Activated naive CD4-positive, alpha-beta T cell treated with anti-CD3 and anti-CD28 coated beads, Interleukin-2, amount 10 ng/mL, durations not matched to agents 7 days and 5 days (primary cell): ENCODE data around the gene ELL3.

Experiments
- CTCF ChIA-PET: fragments of 350-600 bp; sonication (Branson Sonifier 250); formaldehyde crosslinking; loops from one replicate; lab custom pipeline; 2021; ENCODE audit warnings: antibody characterized with exemption; lab: Charles Lee
- DNase-seq: peaks from one replicate; pipeline ENCODE4 v3.0.0-alpha.2; 2020
- H3K27ac Mint-ChIP-seq: one replicate; pipeline ENCODE4 v1.8.0; 2021; ENCODE audit warnings: mild to moderate bottlenecking, moderate library complexity, mixed read lengths
- H3K27me3 Mint-ChIP-seq: one replicate; pipeline ENCODE4 v1.8.0; 2021; ENCODE audit warnings: mild to moderate bottlenecking, mixed read lengths
- H3K36me3 Mint-ChIP-seq: one replicate; pipeline ENCODE4 v1.8.0; 2021; ENCODE audit warnings: mixed read lengths
- H3K4me1 Mint-ChIP-seq: one replicate; pipeline ENCODE4 v1.8.0; 2021; ENCODE audit warnings: mixed read lengths
- H3K4me3 Mint-ChIP-seq: one replicate; pipeline ENCODE4 v1.8.0; 2021; ENCODE audit warnings: mild to moderate bottlenecking, moderate library complexity, mixed read lengths
- H3K9me3 Mint-ChIP-seq: one replicate; pipeline ENCODE4 v1.8.0; 2021; ENCODE audit warnings: mixed read lengths

ELL3 gene

GRCh38 chr15:43796566-43796965, 19.8 kb upstream of the ELL3 start:
- DNase-seq, result no peak
- H3K36me3 Mint-ChIP-seq, result peaks cover 75% of the 10 kb centered on the region
- CTCF ChIA-PET, result interaction anchor here (0.9 kb wide), 1 partner anchor 26 kb away, joined by 3 read pairs; no protein-coding TSS in a partner anchor
- no peak overlapping the region for H3K4me3 Mint-ChIP-seq
- H3K27me3 Mint-ChIP-seq, result no peaks in the 10 kb centered on the region
- H3K9me3 Mint-ChIP-seq, result no peaks in the 10 kb centered on the region
- peak overlapping the region; percentile 0 for H3K27ac Mint-ChIP-seq
- H3K4me1 Mint-ChIP-seq, result peaks cover 69% of the 10 kb centered on the region

- DNase-seq, result no peak
- no peaks in the 10 kb centered on the region for H3K9me3 Mint-ChIP-seq
- H3K4me3 Mint-ChIP-seq, result no peak overlapping the region
- CTCF ChIA-PET, result interaction anchor here (1.1 kb wide), 1 partner anchor 26 kb away, joined by 3 read pairs; no protein-coding TSS in a partner anchor
- peaks cover 69% of the 10 kb centered on the region for H3K36me3 Mint-ChIP-seq
- H3K4me1 Mint-ChIP-seq, result peaks cover 66% of the 10 kb centered on the region
- no peaks in the 10 kb centered on the region for H3K27me3 Mint-ChIP-seq
- peak overlapping the region; percentile 26 for H3K27ac Mint-ChIP-seq
Observed at GRCh38 chr15:43795997-43796396, 19.2 kb upstream of the ELL3 start.

GRCh38 chr15:43795197-43795596, 18.4 kb upstream of the ELL3 start:
- H3K27ac Mint-ChIP-seq, result peak overlapping the region; percentile 12
- H3K4me1 Mint-ChIP-seq, result peaks cover 60% of the 10 kb centered on the region
- CTCF ChIA-PET, result interaction anchor here (1.1 kb wide), 1 partner anchor 27 kb away, joined by 3 read pairs; no protein-coding TSS in a partner anchor
- H3K27me3 Mint-ChIP-seq, result no peaks in the 10 kb centered on the region
- no peak for DNase-seq
- H3K36me3 Mint-ChIP-seq, result peaks cover 63% of the 10 kb centered on the region
- H3K9me3 Mint-ChIP-seq, result no peaks in the 10 kb centered on the region
- H3K4me3 Mint-ChIP-seq, result no peak overlapping the region

GRCh38 chr15:43794269-43795037, 17.7 kb upstream of the ELL3 start:
- CTCF ChIA-PET, result no interaction called here
- H3K4me3 Mint-ChIP-seq, result peak overlapping the region; percentile 95
- H3K27ac Mint-ChIP-seq, result peak overlapping the region; percentile 76
- DNase-seq, result no peak
- peaks cover 53% of the 10 kb centered on the region for H3K4me1 Mint-ChIP-seq
- H3K36me3 Mint-ChIP-seq, result peaks cover 58% of the 10 kb centered on the region
- H3K9me3 Mint-ChIP-seq, result no peaks in the 10 kb centered on the region
- H3K27me3 Mint-ChIP-seq, result no peaks in the 10 kb centered on the region

GRCh38 chr15:43793647-43794046, 16.9 kb upstream of the ELL3 start:
- peak overlapping the region; percentile 95 for H3K4me3 Mint-ChIP-seq
- peaks cover 46% of the 10 kb centered on the region for H3K4me1 Mint-ChIP-seq
- CTCF ChIA-PET, result interaction anchor here (1.1 kb wide), 1 partner anchor 8 kb away, joined by 4 read pairs; no protein-coding TSS in a partner anchor
- peak overlapping the region; percentile 97 for H3K27ac Mint-ChIP-seq
- H3K36me3 Mint-ChIP-seq, result peaks cover 53% of the 10 kb centered on the region
- no peak for DNase-seq
- H3K27me3 Mint-ChIP-seq, result no peaks in the 10 kb centered on the region
- H3K9me3 Mint-ChIP-seq, result no peaks in the 10 kb centered on the region

GRCh38 chr15:43792761-43793476, 16.2 kb upstream of the ELL3 start:
- peak overlapping the region; percentile 97 for H3K27ac Mint-ChIP-seq
- CTCF ChIA-PET, result interaction anchor here (1.1 kb wide), 1 partner anchor 9 kb away, joined by 4 read pairs; no protein-coding TSS in a partner anchor

GRCh38 chr15:43791993-43792760, 15.4 kb upstream of the ELL3 start, which contains the start of gene SERF2:
TSS of gene SERF2 (plus strand) at chr15:43792320. CDS start at chr15:43792377, 57 bp downstream.
- no peaks in the 10 kb centered on the region for H3K27me3 Mint-ChIP-seq
- H3K27ac Mint-ChIP-seq, result peak within 1 kb of the TSS; percentile 97
- no peaks in the 10 kb centered on the region for H3K9me3 Mint-ChIP-seq
- DNase-seq, result peak; percentile 100
- CTCF ChIA-PET, result interaction anchor here (1.1 kb wide), 2 partner anchors 10 to 14 kb away, joined by 3 to 4 read pairs; no protein-coding TSS in a partner anchor
- peaks cover 40% of the 10 kb centered on the region for H3K4me1 Mint-ChIP-seq
- peak within 1 kb of the TSS; percentile 95 for H3K4me3 Mint-ChIP-seq
- peaks cover 43% of the 10 kb centered on the region for H3K36me3 Mint-ChIP-seq

More at GRCh38 chr15:43792761-43793476, 16.2 kb upstream of the ELL3 start:
- Mint-ChIP-seq H3K4me3 (peak overlapping the region; percentile 95), H3K4me1 (peaks cover 40% of the 10 kb centered on the region), H3K36me3 (peaks cover 47% of the 10 kb centered on the region), H3K9me3 (no peaks in the 10 kb centered on the region), H3K27me3 (no peaks in the 10 kb centered on the region)
- peak; percentile 51 for DNase-seq

GRCh38 chr15:43789409-43789808, 12.6 kb upstream of the ELL3 start:
- peaks cover 20% of the 10 kb centered on the region for H3K4me1 Mint-ChIP-seq
- no peaks in the 10 kb centered on the region for H3K9me3 Mint-ChIP-seq
- H3K27ac Mint-ChIP-seq, result no peak overlapping the region
- CTCF ChIA-PET, result interaction anchor here (2.4 kb wide), 1 partner anchor 13 kb away, joined by 14 read pairs; the partner anchor contains the start of gene ELL3
- H3K36me3 Mint-ChIP-seq, result peaks cover 22% of the 10 kb centered on the region
- DNase-seq, result no peak
- H3K4me3 Mint-ChIP-seq, result no peak overlapping the region
- no peaks in the 10 kb centered on the region for H3K27me3 Mint-ChIP-seq

- peaks cover 3% of the 10 kb centered on the region for H3K36me3 Mint-ChIP-seq
- H3K9me3 Mint-ChIP-seq, result no peaks in the 10 kb centered on the region
- H3K27me3 Mint-ChIP-seq, result peaks cover 9% of the 10 kb centered on the region
- no peak for DNase-seq
- CTCF ChIA-PET, result interaction anchor here (1.0 kb wide), 1 partner anchor 12 kb away, joined by 3 read pairs; no protein-coding TSS in a partner anchor
- peaks cover 26% of the 10 kb centered on the region for H3K4me1 Mint-ChIP-seq
- peak overlapping the region; percentile 7 for H3K4me3 Mint-ChIP-seq
- peak overlapping the region; percentile 2 for H3K27ac Mint-ChIP-seq
Observed at GRCh38 chr15:43779016-43779415, 2.2 kb upstream of the ELL3 start.

GRCh38 chr15:43777267-43777914, 625 bp upstream of the ELL3 start:
- Mint-ChIP-seq H3K36me3 (peaks cover 12% of the 10 kb centered on the region), H3K27ac (peak overlapping the region; percentile 92), H3K27me3 (peaks cover 9% of the 10 kb centered on the region), H3K4me1 (peaks cover 26% of the 10 kb centered on the region), H3K9me3 (no peaks in the 10 kb centered on the region), H3K4me3 (peak overlapping the region; percentile 91)
- CTCF ChIA-PET, result interaction anchor here (0.7 to 2.2 kb wide), 9 partner anchors 9 to 336 kb away, joined by 3 to 14 read pairs (median 5); partner anchors contain the start of gene MFAP1
- peak; percentile 90 for DNase-seq

- Mint-ChIP-seq H3K4me3 (peak overlapping the region; percentile 91), H3K9me3 (no peaks in the 10 kb centered on the region), H3K27ac (peak overlapping the region; percentile 92), H3K36me3 (peaks cover 22% of the 10 kb centered on the region), H3K4me1 (peaks cover 26% of the 10 kb centered on the region), H3K27me3 (peaks cover 9% of the 10 kb centered on the region)
- DNase-seq, result peak; percentile 33
- CTCF ChIA-PET, result interaction anchor here (0.6 to 2.2 kb wide), 11 partner anchors 10 to 335 kb away, joined by 3 to 14 read pairs (median 5); partner anchors contain the start of gene MFAP1
Observed at GRCh38 chr15:43776101-43776717, 557 bp downstream of the ELL3 start.

- Mint-ChIP-seq H3K4me1 (peaks cover 26% of the 10 kb centered on the region), H3K27me3 (peaks cover 9% of the 10 kb centered on the region)
- CTCF ChIA-PET, result interaction anchor here (0.6 to 1.3 kb wide), 3 partner anchors 26 to 264 kb away, joined by 3 read pairs; no protein-coding TSS in a partner anchor
Observed at GRCh38 chr15:43775411-43775965, 1.3 kb downstream of the ELL3 start.

More at GRCh38 chr15:43775411-43775965, 1.3 kb downstream of the ELL3 start:
- H3K36me3 Mint-ChIP-seq, result peaks cover 28% of the 10 kb centered on the region
- no peak for DNase-seq
- peak overlapping the region; percentile 91 for H3K4me3 Mint-ChIP-seq
- no peaks in the 10 kb centered on the region for H3K9me3 Mint-ChIP-seq
- H3K27ac Mint-ChIP-seq, result peak overlapping the region; percentile 45
